Activated T-helper 9 cell treated with anti-CD3 and anti-CD28 coated beads, Interleukin-2, amount 50 U/mL, for 16 hours (primary cell): ENCODE results near the gene DDIT3.
A peak's percentile ranks its signal among the peaks of the same experiment; 100 is the strongest.

Experiments
- DNase-seq: peaks from one replicate; pipeline ENCODE4 v3.0.0-alpha.2; 2020; ENCODE audit warnings: low read depth

The DDIT3 gene

GRCh38 chr12:57485695-57486094 lies 34.6 kb downstream of the DDIT3 start:
- no peak for DNase-seq

- DNase-seq: no peak
Measured at GRCh38 chr12:57483466-57483865, 36.8 kb downstream of the DDIT3 start.

- DNase-seq: no peak
Measured at GRCh38 chr12:57481671-57482070, 38.6 kb downstream of the DDIT3 start.

GRCh38 chr12:57479376-57480115 lies 40.8 kb downstream of the DDIT3 start, which contains the start of gene ARHGAP9:
ARHGAP9 (minus strand) TSS chr12:57479866; CDS start chr12:57479406, 460 bp downstream.
- DNase-seq: no peak

DNA sequence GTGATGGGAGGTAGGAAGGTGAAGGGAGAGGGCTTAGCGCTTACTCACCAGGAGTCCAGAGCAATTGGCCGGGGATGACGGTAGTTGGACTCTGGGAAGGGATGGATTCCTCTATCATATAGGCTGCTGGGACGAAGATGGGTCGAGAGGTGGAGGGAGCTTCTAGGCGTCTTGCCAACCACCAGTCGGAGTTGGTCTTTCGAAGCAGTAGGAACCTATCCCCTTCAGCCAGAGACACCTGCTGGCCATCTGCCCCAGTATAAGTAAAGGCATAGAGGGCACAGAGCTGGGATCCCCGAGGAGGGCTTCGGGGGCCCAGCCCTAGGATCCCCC lies 41.3 kb downstream of the DDIT3 start:
- no peak for DNase-seq

GRCh38 chr12:57477710-57478681 lies 42.3 kb downstream of the DDIT3 start:
- no peak for DNase-seq

DNA sequence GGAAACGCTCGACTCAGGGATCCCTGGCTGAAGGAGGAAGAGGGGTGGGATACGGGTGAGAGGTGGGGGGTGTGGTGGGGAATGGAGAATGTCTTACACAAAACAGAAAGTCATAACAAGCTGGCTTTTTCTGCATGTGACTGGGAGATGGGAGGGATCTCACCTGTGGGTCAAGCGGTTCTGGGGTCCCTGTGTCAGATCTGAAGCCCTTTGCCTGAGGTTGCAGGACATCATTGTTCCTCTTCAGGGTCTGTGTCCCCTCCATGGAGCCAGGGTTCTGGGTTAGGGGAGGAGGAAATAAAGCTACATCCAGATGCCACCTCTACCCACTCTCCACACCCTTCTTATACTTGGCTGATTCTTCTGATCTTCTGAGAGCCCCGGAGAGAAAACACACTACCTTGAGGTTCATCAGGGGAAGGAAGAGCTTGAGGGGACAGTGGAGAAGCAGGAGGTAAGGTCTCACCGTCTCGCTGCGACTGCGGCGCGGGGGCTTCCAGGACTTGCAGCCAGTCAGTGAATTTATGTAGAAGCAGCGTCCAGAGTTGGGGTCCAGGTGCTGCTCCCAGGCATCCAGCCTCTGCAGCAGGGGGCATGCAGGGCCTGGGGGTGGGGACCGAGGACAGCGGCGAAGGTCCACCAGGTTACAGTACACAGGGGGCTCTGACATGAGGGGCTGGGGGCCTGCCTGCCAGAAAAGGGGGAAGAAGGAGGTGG lies 43.2 kb downstream of the DDIT3 start:
- DNase-seq: no peak

DNA sequence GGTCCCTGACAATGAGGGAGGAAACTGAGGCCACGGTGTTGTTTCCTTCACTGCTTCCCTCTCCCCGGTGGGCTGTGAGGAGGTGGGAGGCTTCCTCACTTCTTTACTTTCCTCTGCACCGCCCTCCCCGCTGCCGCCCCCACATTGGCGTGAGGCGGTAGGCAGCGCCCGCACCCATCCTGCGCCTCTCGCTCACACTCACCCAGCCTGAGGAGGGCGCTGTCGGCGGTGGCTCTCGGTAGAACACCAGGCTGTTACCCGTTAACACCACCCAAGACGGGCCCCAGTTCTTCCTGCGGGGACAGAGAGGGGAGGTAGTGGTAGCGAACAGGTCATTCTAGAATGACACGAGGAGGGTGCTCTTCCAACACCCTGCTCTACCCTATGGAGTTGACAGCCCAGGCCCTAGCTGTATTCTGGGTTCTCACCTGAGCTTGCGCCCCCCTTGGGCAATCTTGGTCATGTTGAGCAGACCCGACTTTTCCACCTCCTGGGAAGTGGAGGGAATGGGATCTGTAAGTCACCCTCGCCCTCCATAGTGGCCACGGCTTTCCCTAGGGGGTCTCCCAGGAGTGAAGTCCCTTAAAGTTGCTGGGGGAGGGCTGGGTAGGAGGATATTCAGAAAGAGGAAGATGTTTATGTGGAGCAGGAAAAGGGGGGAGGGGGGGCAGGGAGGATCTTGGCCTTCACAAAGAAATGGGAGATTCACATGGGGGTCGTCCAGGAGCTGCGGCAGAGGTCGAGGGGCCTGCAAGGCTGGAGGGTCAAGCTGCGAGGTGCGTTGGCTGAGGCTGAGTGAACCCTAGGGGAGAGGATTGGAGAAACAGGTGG lies 43.9 kb downstream of the DDIT3 start:
- peak; percentile 64 for DNase-seq

- no peak for DNase-seq
Measured at GRCh38 chr12:57475271-57476161, 44.8 kb downstream of the DDIT3 start.

- no peak for DNase-seq
Measured at GRCh38 chr12:57474862-57475261, 45.5 kb downstream of the DDIT3 start.

- no peak for DNase-seq
Measured at GRCh38 chr12:57474430-57474829, 45.9 kb downstream of the DDIT3 start.

GRCh38 chr12:57473886-57474285 lies 46.4 kb downstream of the DDIT3 start:
- DNase-seq: no peak

DNA sequence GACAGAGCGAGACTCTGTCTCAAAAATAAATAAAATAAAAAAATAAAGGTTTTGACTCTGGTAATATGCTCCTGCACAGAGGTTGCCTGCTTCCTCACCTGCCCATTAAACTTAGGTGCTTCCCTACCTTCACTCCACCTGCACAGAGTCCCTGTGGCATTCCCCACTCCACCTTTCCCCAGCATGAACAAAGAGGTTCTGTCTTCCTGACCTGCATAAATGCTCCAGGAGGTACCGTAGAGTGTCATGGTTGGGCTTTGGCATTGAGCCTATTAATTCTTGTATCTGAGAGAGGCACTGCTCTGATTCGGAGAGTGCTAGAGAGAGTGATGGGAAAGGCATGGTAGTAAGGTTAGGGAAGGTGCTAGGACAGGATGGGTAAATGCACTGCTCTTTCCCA lies 46.9 kb downstream of the DDIT3 start:
- DNase-seq: no peak

DNA sequence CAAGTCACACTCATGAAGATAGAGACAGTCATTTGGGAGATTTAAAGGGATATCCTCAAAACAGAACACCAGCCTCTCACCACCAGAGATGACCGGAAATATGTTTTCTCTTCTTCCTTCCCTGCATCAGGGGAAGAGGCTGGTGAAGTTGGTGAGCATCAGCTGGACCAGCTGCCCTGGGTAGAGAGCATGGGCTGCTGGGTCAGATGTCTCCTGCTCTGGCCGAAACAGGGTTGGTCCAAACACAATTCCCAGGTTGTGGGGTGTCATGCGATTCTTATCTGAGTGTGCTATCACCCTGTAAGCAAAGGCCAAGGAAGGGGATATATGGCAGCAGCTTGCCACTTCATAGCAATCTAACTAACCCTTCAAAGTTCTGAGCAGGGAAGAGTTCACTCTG lies 47.9 kb downstream of the DDIT3 start:
- DNase-seq: no peak

DNA sequence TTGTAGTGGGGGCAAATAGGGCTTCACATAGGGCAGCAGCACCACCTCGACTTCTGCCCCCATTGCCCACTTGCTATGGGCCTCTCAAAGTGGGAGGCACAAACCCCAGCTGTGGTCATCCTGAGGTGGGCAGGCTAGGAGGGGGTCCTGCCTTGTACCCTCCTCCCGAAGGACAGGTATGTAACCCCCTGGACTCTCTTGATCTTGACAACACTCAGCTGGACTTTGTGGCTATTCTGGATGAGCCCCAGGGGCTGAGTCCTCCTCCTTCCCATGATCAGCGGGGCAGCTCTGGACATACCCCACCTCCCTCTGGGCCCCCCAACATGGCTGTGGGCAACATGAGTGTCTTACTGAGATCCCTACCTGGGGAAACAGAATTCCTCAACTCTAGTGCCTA lies 48.7 kb downstream of the DDIT3 start:
- DNase-seq: no peak

- no peak for DNase-seq
Measured at GRCh38 chr12:57470970-57471656, 49.2 kb downstream of the DDIT3 start.

- no peak for DNase-seq
Measured at GRCh38 chr12:57470286-57470969, 49.9 kb downstream of the DDIT3 start.

GRCh38 chr12:57469296-57470164 lies 50.8 kb downstream of the DDIT3 start:
- no peak for DNase-seq
